Measurements from ENCODE around the gene PSMG3. TPM values are rescaled to one million over a fixed set of nuclear protein-coding genes. Genes with fewer than 3 reads are reported as not detected.

PSMG3 gene
- total RNA-seq, 2 donors from 2014 or later, result 23.2 to 69.1 TPM

GRCh38 chr7:1537535-1538412, 32.1 kb downstream of the PSMG3 start:
- DNase-seq (ENCODE audit: low spot score) (no peak), ATAC-seq (no peak)
- Mint-ChIP-seq H3K27ac (no peak overlapping the region), H3K9me3 (no peaks in the 10 kb centered on the region), H3K4me3 (no peak overlapping the region), H3K36me3 (no peaks in the 10 kb centered on the region), H3K27me3 (no peaks in the 10 kb centered on the region), H3K4me1 (ENCODE audit: low read depth in 2 of 2) (peaks cover 13% of the 10 kb centered on the region in 2 donors)

DNA sequence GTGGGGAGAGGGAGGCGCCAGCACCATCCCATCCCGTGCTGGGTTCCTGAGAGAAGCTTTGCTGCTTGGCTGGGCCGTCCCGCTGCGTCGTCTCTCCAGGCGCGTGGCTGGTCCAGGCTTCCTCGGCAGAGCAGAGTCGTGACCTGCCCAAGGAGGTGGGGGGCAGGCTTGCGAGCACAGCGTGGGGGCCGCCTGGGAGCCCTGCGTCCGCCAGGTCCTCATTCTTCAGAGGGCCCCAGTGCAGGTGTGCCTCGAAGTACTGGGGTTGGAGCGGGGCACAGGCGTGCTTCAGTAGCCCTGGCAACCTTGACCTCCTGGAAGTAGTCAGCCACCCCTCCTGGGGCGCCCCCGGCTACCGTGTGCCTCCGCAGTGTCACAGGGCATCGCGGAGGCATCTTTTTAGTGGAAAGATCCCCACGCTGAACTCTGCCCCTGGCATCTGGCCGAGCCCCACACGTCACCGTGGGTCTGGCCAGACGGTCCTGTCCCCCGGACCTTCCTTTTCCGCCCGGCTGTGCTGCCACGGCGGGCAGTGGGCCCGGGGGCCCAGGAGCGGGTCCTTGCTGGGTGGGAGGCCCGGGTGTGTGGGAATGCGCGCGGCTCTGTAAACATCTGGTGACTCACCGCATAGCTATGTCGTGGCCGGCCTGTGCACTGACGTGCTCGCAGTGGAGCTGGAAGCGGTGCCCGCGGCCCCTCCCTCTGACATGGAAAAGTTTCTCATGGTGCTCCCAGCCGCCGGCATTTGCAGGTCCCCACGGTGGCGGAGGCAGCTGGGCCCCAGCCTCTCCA, 32.9 kb downstream of the PSMG3 start:
- Mint-ChIP-seq H3K4me1 (ENCODE audit: low read depth in 2 of 2) (peaks cover 19% of the 10 kb centered on the region in 2 donors), H3K9me3 (no peaks in the 10 kb centered on the region), H3K4me3 (no peak overlapping the region), H3K27me3 (no peaks in the 10 kb centered on the region), H3K36me3 (no peaks in the 10 kb centered on the region), H3K27ac (no peak overlapping the region)
- DNase-seq (ENCODE audit: low spot score) (no peak), ATAC-seq (no peak)

- ATAC-seq, result no peak
- Mint-ChIP-seq H3K9me3 (no peaks in the 10 kb centered on the region), H3K4me1 (ENCODE audit: low read depth in 2 of 2) (peaks cover 24 to 25% of the 10 kb centered on the region in 2 donors), H3K27me3 (no peaks in the 10 kb centered on the region), H3K27ac (no peak overlapping the region), H3K4me3 (no peak overlapping the region), H3K36me3 (no peaks in the 10 kb centered on the region)
- DNase-seq (ENCODE audit: low spot score), result no peak
Observed at GRCh38 chr7:1536455-1536742, 33.4 kb downstream of the PSMG3 start.

GRCh38 chr7:1535701-1536454, 34.0 kb downstream of the PSMG3 start:
- ATAC-seq (no peak), DNase-seq (ENCODE audit: low spot score) (no peak)
- Mint-ChIP-seq H3K4me1 (ENCODE audit: low read depth in 2 of 2) (peaks cover 24 to 25% of the 10 kb centered on the region in 2 donors), H3K9me3 (no peaks in the 10 kb centered on the region), H3K27ac (no peak overlapping the region), H3K36me3 (no peaks in the 10 kb centered on the region), H3K27me3 (no peaks in the 10 kb centered on the region), H3K4me3 (no peak overlapping the region)

DNA sequence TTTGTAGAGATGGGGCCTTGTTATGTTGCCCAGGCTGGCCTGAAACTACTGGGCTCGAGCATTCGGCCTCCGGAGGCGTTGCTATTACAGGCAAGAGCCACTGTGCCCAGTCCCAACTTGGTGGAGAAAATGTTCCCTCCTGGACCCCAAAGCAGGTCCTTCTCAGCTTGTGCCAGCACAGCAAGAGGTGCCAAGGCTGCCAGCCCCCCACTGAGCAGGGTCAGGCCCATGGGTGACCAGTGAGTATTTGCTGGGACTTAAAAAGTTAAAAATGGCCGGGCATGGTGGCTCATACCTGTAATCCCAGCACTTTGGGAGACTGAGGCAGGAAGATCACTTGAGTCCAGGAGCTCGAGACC, 34.8 kb downstream of the PSMG3 start:
- no peak overlapping the region for H3K4me3 Mint-ChIP-seq
- H3K27ac Mint-ChIP-seq, result no peak overlapping the region
- H3K27me3 Mint-ChIP-seq, result no peaks in the 10 kb centered on the region
- peaks cover 24 to 25% of the 10 kb centered on the region in 2 donors for H3K4me1 Mint-ChIP-seq (ENCODE audit: low read depth in 2 of 2)
- no peaks in the 10 kb centered on the region for H3K9me3 Mint-ChIP-seq
- DNase-seq (ENCODE audit: low spot score) (no peak), ATAC-seq (no peak)
- H3K36me3 Mint-ChIP-seq, result no peaks in the 10 kb centered on the region

DNA sequence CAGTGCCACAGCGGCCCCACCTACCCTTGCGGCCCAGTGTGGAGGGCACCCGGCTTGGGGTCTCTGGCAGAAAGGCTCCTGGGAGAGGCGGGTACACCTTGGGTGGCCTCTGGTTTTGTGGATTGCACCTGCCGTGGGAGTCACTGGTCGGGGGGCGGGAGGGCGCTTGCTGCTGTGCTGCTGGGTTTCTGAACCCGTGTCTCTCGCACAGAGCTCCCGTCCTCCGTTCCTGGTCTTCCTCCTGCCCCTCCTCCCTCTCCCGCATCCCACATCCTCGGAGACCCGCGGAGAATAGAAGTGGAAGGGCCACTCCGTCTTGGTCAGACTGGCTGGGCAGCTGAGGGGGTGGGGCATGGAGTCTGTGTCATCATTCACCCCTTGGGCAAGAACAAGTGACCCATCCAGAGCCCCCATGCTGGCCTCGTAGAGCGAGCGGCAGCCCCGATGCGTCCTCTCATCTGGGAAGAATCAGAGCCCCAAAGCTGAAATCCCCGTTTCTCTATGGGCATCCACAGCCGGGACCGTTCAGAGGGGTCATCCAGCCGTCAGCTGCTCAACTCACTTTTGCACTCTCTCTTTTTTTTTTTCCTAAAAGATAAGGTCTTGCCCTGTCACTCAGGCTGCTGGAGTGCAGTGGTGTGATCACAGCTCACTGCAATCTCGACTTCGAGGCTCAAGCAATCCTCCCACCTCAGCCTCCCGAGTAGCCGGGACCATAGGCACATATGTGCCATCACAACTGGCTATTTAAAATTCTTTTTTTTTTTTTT, 35.3 kb downstream of the PSMG3 start:
- ATAC-seq, result no peak
- H3K4me1 Mint-ChIP-seq (ENCODE audit: low read depth in 2 of 2), result peaks cover 25 to 26% of the 10 kb centered on the region in 2 donors
- no peak overlapping the region for H3K4me3 Mint-ChIP-seq
- no peak for DNase-seq (ENCODE audit: low spot score)
- H3K27ac Mint-ChIP-seq, result peak overlapping the region in 1 of 2 donors; percentile 89
- no peaks in the 10 kb centered on the region for H3K27me3 Mint-ChIP-seq
- H3K9me3 Mint-ChIP-seq, result no peaks in the 10 kb centered on the region
- no peaks in the 10 kb centered on the region for H3K36me3 Mint-ChIP-seq

DNA sequence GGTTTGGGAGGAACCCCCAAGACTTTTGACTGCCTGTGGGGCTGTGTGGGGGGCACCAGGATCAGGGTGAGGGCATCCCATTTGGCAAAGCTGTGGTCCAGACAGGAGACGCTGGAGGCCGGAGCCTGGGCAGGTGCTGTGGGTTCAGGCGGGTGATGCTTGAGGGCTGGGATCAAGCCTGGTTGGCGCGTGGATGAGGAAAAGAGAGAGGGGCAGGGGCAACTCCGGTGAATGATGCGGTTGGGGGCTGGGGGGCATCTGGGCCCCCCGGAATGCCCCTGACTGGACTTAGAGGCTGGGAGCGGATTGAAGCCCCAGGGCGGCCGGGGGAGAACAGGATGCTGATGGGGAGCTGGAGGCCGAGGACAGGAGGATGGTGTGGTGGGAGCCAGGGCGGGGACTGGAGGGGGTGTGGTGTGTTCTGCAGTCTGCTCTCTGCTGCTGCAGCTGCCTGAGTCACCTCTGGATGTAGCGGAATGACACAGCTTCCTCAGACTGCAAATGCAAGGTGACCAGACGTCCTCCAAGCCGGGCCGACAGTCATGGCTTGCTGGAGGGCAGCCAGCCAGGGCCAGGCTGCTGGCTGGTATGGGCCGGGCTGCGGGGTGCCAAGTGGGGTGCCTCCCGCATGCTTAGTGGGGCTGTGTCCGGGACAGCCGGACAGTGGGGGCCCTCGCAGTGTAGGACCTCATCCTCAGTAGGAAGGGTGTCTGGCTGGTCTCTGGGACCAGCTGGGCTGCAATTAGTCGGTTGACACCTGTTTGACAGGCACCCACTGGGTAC, 36.1 kb downstream of the PSMG3 start:
- H3K4me1 Mint-ChIP-seq (ENCODE audit: low read depth in 2 of 2), result peaks cover 25 to 26% of the 10 kb centered on the region in 2 donors
- peak in 1 of 2 donors; percentile 76 for ATAC-seq
- no peaks in the 10 kb centered on the region for H3K36me3 Mint-ChIP-seq
- peak overlapping the region; percentile 94 for H3K4me3 Mint-ChIP-seq
- no peak for DNase-seq (ENCODE audit: low spot score)
- peak overlapping the region; percentile 84 to 89 for H3K27ac Mint-ChIP-seq
- H3K27me3 Mint-ChIP-seq, result no peaks in the 10 kb centered on the region
- no peaks in the 10 kb centered on the region for H3K9me3 Mint-ChIP-seq

- H3K27ac Mint-ChIP-seq, result peak overlapping the region; percentile 84 to 89
- peaks cover 25 to 26% of the 10 kb centered on the region in 2 donors for H3K4me1 Mint-ChIP-seq (ENCODE audit: low read depth in 2 of 2)
- H3K4me3 Mint-ChIP-seq, result peak overlapping the region; percentile 94
- H3K27me3 Mint-ChIP-seq, result no peaks in the 10 kb centered on the region
- H3K9me3 Mint-ChIP-seq, result no peaks in the 10 kb centered on the region
- DNase-seq (ENCODE audit: low spot score), result no peak
- no peak for ATAC-seq
- no peaks in the 10 kb centered on the region for H3K36me3 Mint-ChIP-seq
Observed at GRCh38 chr7:1533255-1533546, 36.6 kb downstream of the PSMG3 start.

GRCh38 chr7:1532456-1533254, 37.2 kb downstream of the PSMG3 start:
- no peaks in the 10 kb centered on the region for H3K9me3 Mint-ChIP-seq
- peaks cover 24 to 25% of the 10 kb centered on the region in 2 donors for H3K4me1 Mint-ChIP-seq (ENCODE audit: low read depth in 2 of 2)
- no peak for DNase-seq (ENCODE audit: low spot score)
- H3K4me3 Mint-ChIP-seq, result peak overlapping the region; percentile 94
- no peaks in the 10 kb centered on the region for H3K36me3 Mint-ChIP-seq
- ATAC-seq, result peak; percentile 41 to 63
- no peaks in the 10 kb centered on the region for H3K27me3 Mint-ChIP-seq
- H3K27ac Mint-ChIP-seq, result peak overlapping the region; percentile 84 to 89

DNA sequence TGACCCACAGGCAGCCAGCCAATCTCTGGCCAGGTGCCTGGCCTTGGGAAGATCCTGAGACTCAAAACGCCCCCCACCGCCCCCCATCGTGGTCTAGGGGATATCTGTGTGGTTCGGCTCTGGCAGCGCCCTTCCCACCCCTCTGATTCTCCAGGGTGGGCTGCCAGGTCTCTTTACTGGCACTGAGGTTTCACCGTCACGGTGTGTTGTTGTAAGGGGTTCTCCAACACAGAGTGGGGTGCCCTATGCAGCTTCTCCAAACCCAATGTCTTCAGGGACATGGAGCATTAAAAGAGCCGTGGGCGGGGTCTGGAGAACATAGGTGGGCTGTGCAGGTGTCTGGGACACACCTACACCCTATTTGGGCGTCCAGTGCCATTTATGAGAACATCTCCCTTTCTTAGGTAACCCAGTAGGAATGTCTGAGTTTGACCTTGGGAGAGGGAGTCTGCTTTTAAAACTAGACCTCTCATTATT, 37.8 kb downstream of the PSMG3 start:
- no peaks in the 10 kb centered on the region for H3K9me3 Mint-ChIP-seq
- peaks cover 24 to 25% of the 10 kb centered on the region in 2 donors for H3K4me1 Mint-ChIP-seq (ENCODE audit: low read depth in 2 of 2)
- ATAC-seq (no peak), DNase-seq (ENCODE audit: low spot score) (no peak)
- H3K4me3 Mint-ChIP-seq, result peak overlapping the region; percentile 94
- H3K27ac Mint-ChIP-seq, result peak overlapping the region; percentile 84 to 89
- H3K36me3 Mint-ChIP-seq, result no peaks in the 10 kb centered on the region
- H3K27me3 Mint-ChIP-seq, result peaks cover 0 to under 1% of the 10 kb centered on the region in 2 donors

- Mint-ChIP-seq H3K9me3 (no peaks in the 10 kb centered on the region), H3K4me1 (ENCODE audit: low read depth in 2 of 2) (peaks cover 24 to 25% of the 10 kb centered on the region in 2 donors), H3K27ac (peak overlapping the region; percentile 84 to 89), H3K27me3 (peaks cover 4 to 7% of the 10 kb centered on the region in 2 donors), H3K4me3 (peak overlapping the region; percentile 94), H3K36me3 (no peaks in the 10 kb centered on the region)
- DNase-seq (ENCODE audit: low spot score), result no peak
- peak; percentile 50 to 63 for ATAC-seq
Observed at GRCh38 chr7:1531263-1531978, 38.4 kb downstream of the PSMG3 start.

GRCh38 chr7:1530946-1531262, 38.9 kb downstream of the PSMG3 start:
- Mint-ChIP-seq H3K27me3 (peaks cover 4 to 8% of the 10 kb centered on the region in 2 donors), H3K36me3 (no peaks in the 10 kb centered on the region), H3K4me3 (no peak overlapping the region), H3K27ac (no peak overlapping the region), H3K9me3 (no peaks in the 10 kb centered on the region), H3K4me1 (ENCODE audit: low read depth in 2 of 2) (peaks cover 24 to 25% of the 10 kb centered on the region in 2 donors)
- DNase-seq (ENCODE audit: low spot score), result no peak
- peak in 1 of 2 donors; percentile 4 for ATAC-seq

Data from natural killer cell treated with Interleukin-12 subunit alpha and Interleukin-12 subunit beta and Interleukin-15 and Interleukin-18, amount 100 ng/mL, for 72 hours (primary cell).